Limb (tissue), 2 donors: ENCODE measurements around the gene CFAP69.
A peak's percentile ranks its signal among the peaks of the same experiment; 100 is the strongest.
"Not testable (repeated sequence)": the region's sequence is repeated elsewhere in the genome, so short reads cannot be mapped to it uniquely, and the experiment has no call there.

Experiments
- DNase-seq, 2 donors: peaks; one replicate each; pipeline ENCODE4 v3.0.0-alpha.2; 2016; ENCODE audit errors: extremely low spot score in 2 of 2

The CFAP69 gene

GRCh38 chr7:90232430-90232829 lies 12.5 kb upstream of the CFAP69 start:
- no peak for DNase-seq

DNA sequence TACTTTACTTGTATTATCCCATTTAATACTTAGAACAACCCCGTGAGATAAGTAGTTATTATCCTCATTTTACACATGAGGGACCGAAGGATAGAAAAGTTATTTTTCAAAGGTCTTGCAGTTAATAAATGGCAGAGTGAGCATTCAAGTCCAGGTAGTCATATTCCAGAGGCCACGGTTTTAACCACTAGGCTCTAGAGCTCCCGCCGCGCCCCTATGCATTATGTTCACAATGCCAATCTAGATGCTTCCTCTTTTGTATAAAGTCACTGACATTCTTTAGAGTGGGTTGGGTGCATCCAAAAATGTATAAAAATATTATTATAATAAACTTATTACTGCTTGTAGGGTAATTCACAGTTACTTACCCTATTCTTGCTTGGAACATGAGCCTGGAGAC lies 11.4 kb upstream of the CFAP69 start:
- no peak for DNase-seq

DNA sequence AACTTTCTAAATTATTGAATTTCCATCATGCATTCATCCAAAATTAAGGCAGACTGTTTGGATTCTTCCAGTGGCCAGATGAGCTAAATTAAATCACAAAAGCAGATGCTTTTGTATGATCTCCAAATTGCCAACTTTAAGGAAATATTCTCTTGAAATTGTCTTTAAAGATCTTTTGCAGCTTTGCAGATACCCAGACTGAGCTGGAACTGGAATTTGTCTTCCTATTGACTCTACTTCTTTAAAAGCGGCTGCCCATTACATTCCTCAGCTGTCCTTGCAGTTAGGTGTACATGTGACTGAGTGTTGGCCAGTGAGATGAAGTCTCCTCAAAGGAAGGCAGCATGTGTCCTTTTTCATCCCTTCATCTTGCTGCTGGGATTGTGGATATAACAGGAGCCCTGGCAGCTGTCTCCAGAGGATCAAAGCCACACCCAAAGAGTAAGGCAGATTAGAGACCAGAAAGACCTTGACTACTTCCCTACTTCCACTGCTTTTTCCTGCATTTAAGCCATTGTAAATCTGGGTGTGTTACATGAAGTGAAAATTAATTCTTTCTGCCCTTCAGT lies 8.2 kb upstream of the CFAP69 start:
- no peak for DNase-seq

GRCh38 chr7:90238022-90238421 lies 7.0 kb upstream of the CFAP69 start:
- no peak for DNase-seq

- no peak for DNase-seq
Observed at GRCh38 chr7:90238583-90238982, 6.4 kb upstream of the CFAP69 start.

GRCh38 chr7:90239050-90239449 lies 5.9 kb upstream of the CFAP69 start:
- no peak for DNase-seq

GRCh38 chr7:90239625-90240228 lies 5.2 kb upstream of the CFAP69 start:
- DNase-seq, result no peak

DNA sequence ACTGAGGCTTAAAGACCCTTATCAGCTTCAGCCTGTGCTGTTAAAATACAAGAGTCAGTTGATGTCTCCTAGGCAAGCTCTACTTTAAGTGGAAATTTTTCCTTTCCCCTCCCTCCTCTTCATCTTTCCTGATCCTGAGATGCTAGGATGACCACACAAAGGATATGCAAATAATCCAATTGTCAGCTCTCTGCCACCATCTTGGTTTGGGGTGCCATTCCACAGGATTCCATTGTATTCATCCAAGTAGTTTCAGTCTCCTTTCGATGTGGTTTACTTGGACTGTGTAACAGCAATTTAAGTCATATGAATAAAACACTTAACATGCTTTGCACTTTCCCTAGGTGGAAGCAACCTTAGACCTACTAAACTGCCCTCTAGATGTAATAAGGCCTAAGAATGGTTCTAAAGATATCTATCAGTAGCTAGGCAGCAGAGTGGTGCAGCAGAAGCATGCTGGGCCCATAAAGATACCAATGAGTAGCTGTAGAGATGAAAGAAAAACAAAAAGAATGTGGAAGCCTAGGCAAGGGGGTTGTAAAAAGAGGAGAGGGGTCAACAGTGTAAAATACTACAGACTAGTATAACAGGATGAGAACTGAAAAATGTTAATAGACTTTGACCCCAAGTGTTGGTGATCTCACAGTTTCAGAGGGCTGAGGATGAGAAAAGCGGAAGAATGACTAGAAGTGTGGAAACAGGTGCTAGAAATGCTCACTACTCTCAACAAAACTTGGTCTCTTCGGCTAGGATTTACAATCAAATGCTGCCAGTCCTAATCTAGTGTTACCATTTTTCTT lies 2.4 kb upstream of the CFAP69 start:
- DNase-seq, result no peak

GRCh38 chr7:90243556-90243955 lies 1.4 kb upstream of the CFAP69 start:
- DNase-seq, result no peak

DNA sequence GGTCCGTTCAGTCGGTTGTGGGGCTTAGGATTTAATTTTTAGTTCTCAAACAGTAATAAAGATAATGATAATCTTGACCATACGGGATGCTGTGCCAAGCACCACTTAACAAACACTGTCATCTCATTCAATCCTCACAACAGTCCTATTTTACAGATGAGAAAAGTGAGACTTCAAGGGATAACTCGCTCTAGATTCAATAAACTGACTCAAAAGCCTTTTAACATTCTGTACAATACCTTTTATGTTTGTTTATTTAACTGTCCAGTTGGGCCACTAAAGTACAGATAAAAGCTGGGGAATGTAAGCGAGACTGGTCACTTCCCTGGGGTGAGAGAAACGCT lies 437 bp upstream of the CFAP69 start:
- DNase-seq, result no peak

DNA sequence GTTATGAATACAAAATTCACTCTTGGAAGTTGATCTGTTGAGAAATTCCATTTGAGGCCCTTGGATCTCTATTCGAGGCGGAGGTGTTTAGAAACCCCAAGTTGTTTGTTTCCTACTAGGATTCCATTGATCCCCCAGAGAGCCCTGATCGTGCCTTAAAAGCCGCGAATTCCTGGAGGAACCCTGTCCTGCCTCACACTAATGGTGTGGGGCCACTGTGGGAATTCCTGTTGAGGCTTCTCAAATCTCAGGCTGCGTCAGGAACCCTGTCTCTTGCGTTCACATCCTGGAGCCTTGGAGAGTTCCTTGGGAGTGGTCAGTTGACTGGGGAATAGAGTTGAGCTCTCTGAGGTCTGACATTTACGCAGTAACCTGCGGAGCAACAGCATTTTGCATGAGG lies 1.2 kb downstream of the CFAP69 start:
- no peak for DNase-seq

DNA sequence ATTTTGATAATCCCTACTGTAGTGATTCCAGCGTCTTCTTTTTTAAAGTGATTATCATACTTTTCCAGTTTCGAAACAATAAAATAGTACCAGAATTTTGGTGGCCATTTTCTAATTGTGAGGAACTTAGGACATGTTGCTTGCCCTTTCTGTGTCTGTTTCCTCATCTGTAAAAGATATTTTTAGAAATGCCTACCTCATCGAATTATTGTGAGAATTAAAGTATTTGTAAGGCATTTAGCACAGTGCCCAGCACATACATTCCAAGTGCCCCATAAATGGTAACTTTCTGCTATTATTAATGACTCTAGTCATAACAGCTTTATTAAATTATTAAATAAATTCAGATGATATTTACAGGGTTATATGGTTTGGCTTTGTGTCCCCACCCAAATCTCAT lies 3.7 kb downstream of the CFAP69 start:
- DNase-seq, result no peak

- no peak for DNase-seq
Observed at GRCh38 chr7:90250601-90251303, 5.8 kb downstream of the CFAP69 start.

- DNase-seq, result no peak
Observed at GRCh38 chr7:90251304-90251635, 6.3 kb downstream of the CFAP69 start.

DNA sequence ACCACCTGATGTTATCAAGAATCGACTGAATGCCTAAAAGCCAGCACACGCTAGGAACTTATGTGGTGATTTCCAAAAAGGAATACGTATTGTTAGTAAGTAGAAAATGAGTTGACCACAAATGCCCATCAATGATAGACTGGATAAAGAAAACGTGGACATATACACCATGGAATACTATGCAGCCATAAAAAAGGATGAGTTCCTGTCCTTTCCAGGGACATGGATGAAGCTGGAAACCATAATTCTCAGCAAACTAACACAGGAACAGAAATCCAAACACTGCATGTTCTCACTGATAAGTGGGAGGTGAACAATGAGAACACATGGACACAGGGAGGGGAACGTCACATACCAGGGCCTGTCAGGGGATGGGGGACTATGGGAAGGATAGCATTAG lies 11.0 kb downstream of the CFAP69 start:
- not testable (repeated sequence) for DNase-seq

- no peak for DNase-seq
Observed at GRCh38 chr7:90256778-90257177, 11.8 kb downstream of the CFAP69 start.

DNA sequence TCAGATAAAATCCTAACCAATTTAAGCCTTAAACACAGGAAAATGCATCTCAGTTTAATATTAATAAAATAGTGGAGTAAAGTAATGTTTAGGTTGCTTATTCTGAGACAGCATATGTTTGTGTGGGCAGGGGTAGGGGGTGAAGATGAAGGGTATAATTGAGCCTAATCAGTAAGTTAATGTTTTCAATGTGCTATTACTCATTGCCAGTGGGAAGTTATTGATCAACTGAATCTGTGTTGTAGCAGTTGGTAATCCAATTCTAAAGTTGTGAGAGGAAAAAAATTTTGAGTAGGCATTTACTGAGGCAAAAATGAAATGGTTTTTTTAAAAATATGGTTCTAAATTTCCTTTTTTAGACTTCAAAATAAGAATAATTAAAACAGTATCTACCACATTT lies 16.5 kb downstream of the CFAP69 start:
- DNase-seq, result no peak

DNA sequence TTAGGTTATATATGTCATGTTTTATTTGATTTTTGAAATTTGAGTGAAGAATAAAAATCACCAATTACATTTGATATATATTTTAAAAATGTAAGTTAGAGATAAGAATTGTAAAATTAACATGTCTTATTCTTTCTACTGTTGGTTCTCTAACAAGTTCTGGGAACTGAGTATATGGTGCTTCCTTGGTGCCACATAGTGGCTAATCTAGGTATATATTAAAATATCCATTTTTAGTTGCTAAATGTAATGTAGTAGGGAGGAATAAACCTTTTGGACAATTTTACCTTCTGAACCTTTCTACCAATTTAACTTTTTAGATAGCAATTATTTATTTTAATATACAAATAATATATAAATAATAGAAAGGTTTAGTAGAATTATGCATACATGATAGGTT lies 17.5 kb downstream of the CFAP69 start:
- peak in 1 of 2 donors; percentile 63 for DNase-seq

DNA sequence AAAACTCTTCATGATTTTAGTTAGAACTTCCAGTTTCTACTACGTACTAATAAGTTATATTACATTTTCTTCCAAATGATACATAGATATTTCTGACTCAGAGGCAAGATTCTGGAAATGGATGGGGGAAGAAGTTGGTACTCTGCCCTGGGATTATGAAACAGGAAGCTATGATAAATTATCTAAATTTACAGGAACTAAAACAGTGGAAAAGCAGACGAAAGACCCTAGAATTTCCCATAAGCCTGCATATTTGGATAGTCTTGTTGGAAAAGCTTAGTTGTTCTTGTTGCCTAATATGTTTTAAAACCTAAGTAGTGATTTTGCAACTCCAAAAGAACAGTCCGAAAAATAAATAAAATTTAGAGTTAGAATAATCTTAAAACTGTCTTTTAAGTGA lies 21.8 kb downstream of the CFAP69 start:
- DNase-seq, result no peak

GRCh38 chr7:90267263-90267858 lies 22.4 kb downstream of the CFAP69 start:
- no peak for DNase-seq

DNA sequence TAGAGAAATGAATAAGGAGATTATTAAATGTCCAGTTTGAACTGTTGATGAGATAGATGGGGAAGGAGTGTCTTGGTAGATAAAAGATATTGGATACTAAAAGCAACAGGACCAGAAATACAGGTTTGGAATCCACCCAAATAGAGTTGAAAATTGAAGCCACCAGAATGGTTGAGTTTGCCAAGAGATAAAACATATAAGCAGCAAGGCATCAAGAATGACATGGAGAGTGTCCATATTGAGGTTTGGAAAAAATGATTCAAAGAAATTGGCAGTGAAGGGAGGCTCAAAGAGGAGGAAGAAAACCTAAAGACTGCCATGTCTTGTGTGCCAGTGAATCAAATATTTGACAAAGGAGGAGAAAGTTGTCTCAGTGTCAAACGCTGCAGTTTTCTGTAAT lies 24.2 kb downstream of the CFAP69 start:
- no peak for DNase-seq
